Uterus (tissue), 2 donors: Measurements from ENCODE around the gene FPR2.

Source experiments
- CTCF ChIP-seq, 4 experiments: fragments of 200-600 bp in 2 of 4; fragments of 450-650 bp in 2 of 4; sonication (generic) in 2 of 4; IDR thresholded peaks; one replicate each; pipeline ENCODE4 v1.5.1; 2016 to 2019; ENCODE audit warnings: antibody characterized with exemption in 4 of 4, mild to moderate bottlenecking in 2 of 4, moderate library complexity in 1 of 4
- POLR2A ChIP-seq, 2 donors: fragments of 450-650 bp; IDR thresholded peaks; one replicate each; pipeline ENCODE4 v1.6.1; 2016; ENCODE audit warnings: antibody characterized with exemption in 2 of 2, mild to moderate bottlenecking in 1 of 2, moderate library complexity in 1 of 2

GRCh38 chr19:51749979-51750378 is 11.0 kb upstream of the FPR2 start:
- TF ChIP-seq CTCF (IDR thresholded peaks at IDR 0.05) = no peak
- no peak for TF ChIP-seq POLR2A (IDR thresholded peaks at IDR 0.05)
